Activated naive CD4-positive, alpha-beta T cell treated with anti-CD3 and anti-CD28 coated beads, Interleukin-2, amount 10 ng/mL, durations not matched to agents 7 days and 5 days (primary cell): ENCODE data around the gene TFPT.
A peak's percentile ranks its signal among the peaks of the same experiment; 100 is the strongest.
"Not testable (repeated sequence)": the region's sequence is repeated elsewhere in the genome, so short reads cannot be mapped to it uniquely, and the experiment has no call there.

Experiments used
- CTCF ChIA-PET: fragments of 350-600 bp; sonication (Branson Sonifier 250); formaldehyde crosslinking; loops from one replicate; lab custom pipeline; 2021; ENCODE audit warnings: antibody characterized with exemption; lab: Charles Lee
- DNase-seq: peaks from one replicate; pipeline ENCODE4 v3.0.0-alpha.2; 2020
- H3K27ac Mint-ChIP-seq: one replicate; pipeline ENCODE4 v1.8.0; 2021; ENCODE audit warnings: mild to moderate bottlenecking, moderate library complexity, mixed read lengths
- H3K27me3 Mint-ChIP-seq: one replicate; pipeline ENCODE4 v1.8.0; 2021; ENCODE audit warnings: mild to moderate bottlenecking, mixed read lengths
- H3K36me3 Mint-ChIP-seq: one replicate; pipeline ENCODE4 v1.8.0; 2021; ENCODE audit warnings: mixed read lengths
- H3K4me1 Mint-ChIP-seq: one replicate; pipeline ENCODE4 v1.8.0; 2021; ENCODE audit warnings: mixed read lengths
- H3K4me3 Mint-ChIP-seq: one replicate; pipeline ENCODE4 v1.8.0; 2021; ENCODE audit warnings: mild to moderate bottlenecking, moderate library complexity, mixed read lengths
- H3K9me3 Mint-ChIP-seq: one replicate; pipeline ENCODE4 v1.8.0; 2021; ENCODE audit warnings: mixed read lengths

The TFPT gene

DNA sequence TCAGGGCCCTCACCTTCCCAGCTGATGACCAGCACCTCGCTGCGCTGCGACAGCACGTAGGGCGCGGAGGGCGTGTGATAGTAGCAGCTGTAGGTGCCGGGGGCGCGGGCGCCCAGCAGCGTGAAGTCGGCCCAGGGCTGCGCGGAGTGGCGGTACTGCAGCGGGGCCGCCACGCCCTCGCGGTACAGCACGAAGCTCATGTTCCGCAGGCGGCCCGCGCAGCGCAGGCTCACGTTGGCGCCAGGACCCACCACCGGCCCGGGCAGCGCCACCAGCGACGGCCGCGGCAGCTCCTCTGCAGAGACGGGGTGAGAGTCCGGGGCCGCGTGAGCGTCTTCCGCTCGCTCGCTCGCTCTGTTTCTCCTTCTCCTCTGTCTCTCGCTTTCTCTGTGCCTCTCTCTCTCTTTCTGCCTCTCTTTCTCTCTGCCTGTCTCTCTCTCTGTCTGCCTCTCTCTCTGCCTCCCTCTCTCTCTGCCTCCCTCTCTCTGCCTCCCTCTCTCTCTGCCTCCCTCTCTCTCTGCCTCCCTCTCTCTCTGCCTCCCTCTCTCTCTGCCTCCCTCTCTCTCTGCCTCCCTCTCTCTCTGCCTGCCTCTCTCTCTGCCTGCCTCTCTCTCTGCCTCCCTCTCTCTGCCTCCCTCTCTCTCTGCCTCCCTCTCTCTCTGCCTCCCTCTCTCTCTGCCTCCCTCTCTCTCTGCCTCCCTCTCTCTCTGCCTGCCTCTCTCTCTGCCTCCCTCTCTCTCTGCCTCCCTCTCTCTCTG is 19.4 kb downstream of the TFPT start:
- Mint-ChIP-seq H3K27ac (peak overlapping the region; percentile 66), H3K4me3 (peak overlapping the region; percentile 69), H3K4me1 (peaks cover 16% of the 10 kb centered on the region), H3K27me3 (peaks cover 41% of the 10 kb centered on the region)
- CTCF ChIA-PET = interaction anchor here (0.7 to 1.1 kb wide), 2 partner anchors 14 to 253 kb away, joined by 3 read pairs; no protein-coding TSS in a partner anchor
- H3K36me3 Mint-ChIP-seq, H3K9me3 Mint-ChIP-seq: not testable (repeated sequence)
- DNase-seq = peak; percentile 69

GRCh38 chr19:54095136-54095858 is 20.2 kb downstream of the TFPT start:
- no peak for DNase-seq
- CTCF ChIA-PET = interaction anchor here (0.7 kb wide), 1 partner anchor 13 kb away, joined by 3 read pairs; no protein-coding TSS in a partner anchor
- no peak overlapping the region for H3K4me3 Mint-ChIP-seq
- H3K36me3 Mint-ChIP-seq = no peaks in the 10 kb centered on the region
- H3K27ac Mint-ChIP-seq = no peak overlapping the region
- H3K4me1 Mint-ChIP-seq = peaks cover 16% of the 10 kb centered on the region
- H3K9me3 Mint-ChIP-seq = peaks cover 3% of the 10 kb centered on the region
- peaks cover 38% of the 10 kb centered on the region for H3K27me3 Mint-ChIP-seq

DNA sequence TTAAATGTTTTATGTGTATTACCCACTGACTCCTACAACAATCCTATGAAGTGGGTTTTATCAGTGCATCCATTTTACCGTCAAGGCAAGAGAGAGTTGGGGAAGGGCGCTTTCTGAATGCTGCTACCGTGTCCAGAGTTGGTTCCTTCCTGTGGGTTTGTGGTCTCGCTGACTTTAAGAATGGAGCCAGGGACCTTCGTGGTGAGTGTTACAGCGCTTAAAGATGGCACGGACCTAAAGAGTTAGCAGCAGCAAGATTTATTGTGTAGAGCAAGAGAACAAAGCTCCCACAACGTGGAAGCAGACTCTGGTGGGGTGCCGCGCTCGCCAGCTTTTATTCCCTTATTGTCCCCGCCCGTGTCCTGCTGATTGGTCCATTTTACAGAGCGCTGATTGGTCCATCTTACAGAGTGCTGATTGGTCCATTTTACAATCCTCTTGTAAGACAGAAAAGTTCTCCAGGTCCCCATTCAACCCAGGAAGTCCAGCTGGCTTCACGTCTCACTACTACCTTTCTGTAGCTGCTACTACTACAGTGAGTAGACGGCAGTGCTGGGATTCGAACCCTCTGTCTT is 20.9 kb downstream of the TFPT start:
- Mint-ChIP-seq H3K27ac (no peak overlapping the region), H3K36me3 (no peaks in the 10 kb centered on the region), H3K9me3 (peaks cover 3% of the 10 kb centered on the region), H3K4me3 (no peak overlapping the region), H3K4me1 (peaks cover 16% of the 10 kb centered on the region), H3K27me3 (peaks cover 35% of the 10 kb centered on the region)
- DNase-seq = no peak
- CTCF ChIA-PET = no interaction called here

- DNase-seq = no peak
- CTCF ChIA-PET = no interaction called here
- Mint-ChIP-seq H3K27ac (no peak overlapping the region), H3K27me3 (peaks cover 9% of the 10 kb centered on the region), H3K36me3 (no peaks in the 10 kb centered on the region), H3K9me3 (peaks cover 10% of the 10 kb centered on the region), H3K4me1 (no peaks in the 10 kb centered on the region), H3K4me3 (no peak overlapping the region)
Measured at GRCh38 chr19:54084410-54084809, 31.0 kb downstream of the TFPT start.

GRCh38 chr19:54081032-54081431 is 34.4 kb downstream of the TFPT start, which contains the start of gene TARM1:
Gene TARM1, minus strand, starts transcription at chr19:54081365. Its CDS starts 25 bp downstream, at chr19:54081340.
- DNase-seq = no peak
- peaks cover 2% of the 10 kb centered on the region for H3K27me3 Mint-ChIP-seq
- CTCF ChIA-PET = no interaction called here
- peaks cover 12% of the 10 kb centered on the region for H3K9me3 Mint-ChIP-seq
- H3K4me3 Mint-ChIP-seq = no peak within 1 kb of the TSS
- no peaks in the 10 kb centered on the region for H3K4me1 Mint-ChIP-seq
- no peaks in the 10 kb centered on the region for H3K36me3 Mint-ChIP-seq
- no peak within 1 kb of the TSS for H3K27ac Mint-ChIP-seq

GRCh38 chr19:54077334-54077733 is 38.1 kb downstream of the TFPT start:
- Mint-ChIP-seq H3K4me3 (no peak overlapping the region), H3K36me3 (no peaks in the 10 kb centered on the region), H3K27ac (no peak overlapping the region), H3K27me3 (peaks cover 3% of the 10 kb centered on the region), H3K4me1 (no peaks in the 10 kb centered on the region), H3K9me3 (peaks cover 10% of the 10 kb centered on the region)
- DNase-seq = no peak
- CTCF ChIA-PET = no interaction called here

GRCh38 chr19:54074851-54075250 is 40.6 kb downstream of the TFPT start:
- Mint-ChIP-seq H3K36me3 (no peaks in the 10 kb centered on the region), H3K27me3 (peaks cover 3% of the 10 kb centered on the region), H3K9me3 (peaks cover 5% of the 10 kb centered on the region), H3K4me1 (no peaks in the 10 kb centered on the region), H3K4me3 (no peak overlapping the region), H3K27ac (no peak overlapping the region)
- DNase-seq = no peak
- CTCF ChIA-PET = no interaction called here

- H3K4me3 Mint-ChIP-seq = no peak overlapping the region
- no peaks in the 10 kb centered on the region for H3K9me3 Mint-ChIP-seq
- H3K27me3 Mint-ChIP-seq = peaks cover 3% of the 10 kb centered on the region
- no peaks in the 10 kb centered on the region for H3K4me1 Mint-ChIP-seq
- no peak overlapping the region for H3K27ac Mint-ChIP-seq
- no peaks in the 10 kb centered on the region for H3K36me3 Mint-ChIP-seq
- DNase-seq = no peak
- CTCF ChIA-PET = no interaction called here
Measured at GRCh38 chr19:54073829-54074228, 41.6 kb downstream of the TFPT start.

GRCh38 chr19:54069470-54069869 is 46.0 kb downstream of the TFPT start:
- CTCF ChIA-PET = interaction anchor here (1.1 kb wide), 1 partner anchor 122 kb away, joined by 3 read pairs; no protein-coding TSS in a partner anchor
- Mint-ChIP-seq H3K4me3 (no peak overlapping the region), H3K36me3 (no peaks in the 10 kb centered on the region), H3K9me3 (no peaks in the 10 kb centered on the region), H3K4me1 (no peaks in the 10 kb centered on the region), H3K27me3 (no peaks in the 10 kb centered on the region), H3K27ac (no peak overlapping the region)
- DNase-seq = no peak

GRCh38 chr19:54063350-54064116 is 51.9 kb downstream of the TFPT start, which contains the start of gene VSTM1:
Gene VSTM1, minus strand, starts transcription at chr19:54063897. Its CDS starts 120 bp downstream, at chr19:54063777.
- peaks cover 27% of the 10 kb centered on the region for H3K27me3 Mint-ChIP-seq
- no peaks in the 10 kb centered on the region for H3K4me1 Mint-ChIP-seq
- DNase-seq = no peak
- CTCF ChIA-PET = no interaction called here
- H3K27ac Mint-ChIP-seq = no peak within 1 kb of the TSS
- no peak within 1 kb of the TSS for H3K4me3 Mint-ChIP-seq
- H3K36me3 Mint-ChIP-seq = no peaks in the 10 kb centered on the region
- H3K9me3 Mint-ChIP-seq = no peaks in the 10 kb centered on the region

DNA sequence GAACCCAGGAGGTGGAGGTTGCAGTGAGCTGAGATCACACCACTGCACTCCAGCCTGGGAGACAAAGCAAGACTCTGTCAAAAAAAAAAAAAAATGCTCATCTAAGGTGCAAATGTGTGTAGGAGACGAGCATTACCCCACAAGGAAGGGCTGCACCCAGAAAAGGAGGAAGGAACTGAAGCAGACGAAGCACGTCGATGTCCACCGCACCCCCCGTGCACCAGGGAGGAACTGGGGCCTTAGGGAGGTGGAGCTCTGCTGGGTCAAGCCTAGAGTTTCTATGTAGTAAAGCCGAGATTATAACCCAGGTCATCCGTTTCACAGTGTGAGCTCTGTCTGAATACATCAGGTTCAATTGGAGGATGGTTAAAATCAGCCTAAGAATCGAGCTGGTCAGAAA is 52.8 kb downstream of the TFPT start:
- DNase-seq = no peak
- CTCF ChIA-PET = no interaction called here
- peaks cover 27% of the 10 kb centered on the region for H3K27me3 Mint-ChIP-seq

More for the DNA sequence above, 52.8 kb downstream of the TFPT start:
- no peaks in the 10 kb centered on the region for H3K4me1 Mint-ChIP-seq
- H3K9me3 Mint-ChIP-seq = no peaks in the 10 kb centered on the region
- H3K4me3 Mint-ChIP-seq = no peak overlapping the region
- no peak overlapping the region for H3K27ac Mint-ChIP-seq
- H3K36me3 Mint-ChIP-seq = no peaks in the 10 kb centered on the region
